Measurements from ENCODE around the gene SGO2. TPM values are rescaled to one million over a fixed set of nuclear protein-coding genes. Genes with fewer than 3 reads are reported as not detected.

The SGO2 gene
- total RNA-seq, 4 donors from 2014 or later, result 1.6 to 5.2 (median 3.2) TPM

DNA sequence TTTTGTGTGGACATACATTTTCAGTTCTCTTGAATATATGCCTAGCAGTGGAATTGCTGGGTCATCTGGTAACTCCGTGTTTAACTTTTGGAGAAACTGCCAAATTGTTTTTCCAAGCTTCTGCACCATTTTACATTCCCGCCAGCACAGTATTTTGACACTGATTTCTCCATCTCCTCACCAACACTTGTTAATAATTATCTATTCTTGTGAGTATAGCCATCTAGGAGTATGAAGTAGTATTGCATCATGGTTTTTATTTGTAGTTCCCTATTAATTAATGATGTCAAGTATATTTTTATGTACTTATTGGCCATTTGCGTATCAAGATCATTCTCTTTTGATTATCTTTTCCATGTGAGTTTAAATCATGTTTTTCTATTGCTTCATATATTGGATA, 41.9 kb downstream of the SGO2 start:
- no peak for TF ChIP-seq POLR2A (IDR thresholded peaks at IDR 0.05)
- TF ChIP-seq, protein P1, sequence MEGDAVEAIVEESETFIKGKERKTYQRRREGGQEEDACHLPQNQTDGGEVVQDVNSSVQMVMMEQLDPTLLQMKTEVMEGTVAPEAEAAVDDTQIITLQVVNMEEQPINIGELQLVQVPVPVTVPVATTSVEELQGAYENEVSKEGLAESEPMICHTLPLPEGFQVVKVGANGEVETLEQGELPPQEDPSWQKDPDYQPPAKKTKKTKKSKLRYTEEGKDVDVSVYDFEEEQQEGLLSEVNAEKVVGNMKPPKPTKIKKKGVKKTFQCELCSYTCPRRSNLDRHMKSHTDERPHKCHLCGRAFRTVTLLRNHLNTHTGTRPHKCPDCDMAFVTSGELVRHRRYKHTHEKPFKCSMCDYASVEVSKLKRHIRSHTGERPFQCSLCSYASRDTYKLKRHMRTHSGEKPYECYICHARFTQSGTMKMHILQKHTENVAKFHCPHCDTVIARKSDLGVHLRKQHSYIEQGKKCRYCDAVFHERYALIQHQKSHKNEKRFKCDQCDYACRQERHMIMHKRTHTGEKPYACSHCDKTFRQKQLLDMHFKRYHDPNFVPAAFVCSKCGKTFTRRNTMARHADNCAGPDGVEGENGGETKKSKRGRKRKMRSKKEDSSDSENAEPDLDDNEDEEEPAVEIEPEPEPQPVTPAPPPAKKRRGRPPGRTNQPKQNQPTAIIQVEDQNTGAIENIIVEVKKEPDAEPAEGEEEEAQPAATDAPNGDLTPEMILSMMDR (IDR thresholded peaks at IDR 0.05), result no peak

DNA sequence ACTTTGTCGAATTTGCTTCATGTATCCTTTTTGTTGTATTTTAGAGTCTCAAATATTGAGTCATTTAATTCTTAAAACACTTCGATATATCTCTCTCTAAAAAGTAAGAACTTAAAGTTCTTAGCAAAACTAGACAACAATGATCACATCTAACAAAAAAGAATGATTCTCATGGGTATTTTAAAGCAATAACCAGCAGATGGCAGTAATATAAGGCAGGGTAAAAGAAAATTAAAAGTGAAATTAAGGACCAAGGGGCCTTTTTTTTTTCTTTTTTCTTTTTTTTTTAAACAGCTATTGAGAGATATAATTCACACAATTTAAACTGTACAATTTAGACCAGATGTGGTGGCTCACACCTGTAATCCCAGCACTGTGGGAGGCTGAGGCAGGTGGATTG, 50.0 kb downstream of the SGO2 start:
- Histone ChIP-seq H3K4me3 (replicated peaks in 1 of 3) (no peak overlapping the region), H3K27me3 (no peaks in the 10 kb centered on the region), H3K9me3 (no peaks in the 10 kb centered on the region), H3K4me1 (no peaks in the 10 kb centered on the region), H3K27ac (no peak overlapping the region), H3K36me3 (no peaks in the 10 kb centered on the region)
- 85 to 88% methylated on average over 2 of the region's 2 CpGs for WGBS, 2 donors
- no peak for DNase-seq
- TF ChIP-seq, protein P1 (IDR thresholded peaks at IDR 0.05), result peak in 2 of 6 experiments; percentile 7 to 26
- TF ChIP-seq POLR2A (IDR thresholded peaks at IDR 0.05), result no peak
- intact Hi-C loops (cut with DNase I), result no loop called here

More for the DNA sequence above, 41.9 kb downstream of the SGO2 start:
- Histone ChIP-seq H3K4me1 (no peaks in the 10 kb centered on the region), H3K4me3 (replicated peaks in 1 of 3) (no peak overlapping the region), H3K9me3 (no peaks in the 10 kb centered on the region), H3K27ac (no peak overlapping the region), H3K27me3 (no peaks in the 10 kb centered on the region), H3K36me3 (no peaks in the 10 kb centered on the region)
- intact Hi-C loops (cut with DNase I), result no loop called here
- WGBS, 2 donors, result 97 to 99% methylated on average over 3 of the region's 3 CpGs
- no peak for DNase-seq

DNA sequence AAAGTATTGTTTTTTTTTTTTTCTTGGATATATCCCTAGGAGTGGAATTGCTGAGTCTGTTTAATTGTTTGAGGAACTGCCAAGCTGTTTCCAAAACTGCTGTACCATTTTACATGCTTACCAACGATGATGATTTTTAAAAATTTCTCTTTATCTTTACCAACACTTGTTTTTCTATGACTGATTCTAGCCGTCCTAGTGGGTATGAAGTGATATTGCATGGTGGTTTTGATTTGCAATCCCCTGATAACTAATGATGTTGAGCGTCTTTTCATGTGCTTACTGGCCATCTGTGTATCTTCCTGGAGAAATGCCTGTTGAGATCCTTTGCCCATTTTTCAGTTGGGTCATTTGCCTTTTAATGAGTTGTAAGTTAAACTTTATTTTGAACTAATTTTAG, 51.0 kb downstream of the SGO2 start:
- Histone ChIP-seq H3K9me3 (no peaks in the 10 kb centered on the region), H3K4me1 (no peaks in the 10 kb centered on the region), H3K4me3 (replicated peaks in 1 of 3) (no peak overlapping the region), H3K36me3 (no peaks in the 10 kb centered on the region), H3K27ac (no peak overlapping the region), H3K27me3 (no peaks in the 10 kb centered on the region)
- 94 to 97% methylated on average over 3 of the region's 3 CpGs for WGBS, 2 donors
- no peak for DNase-seq
- intact Hi-C loops (cut with DNase I), result no loop called here
- TF ChIP-seq, protein P1 (IDR thresholded peaks at IDR 0.05), result no peak
- no peak for TF ChIP-seq POLR2A (IDR thresholded peaks at IDR 0.05)

DNA sequence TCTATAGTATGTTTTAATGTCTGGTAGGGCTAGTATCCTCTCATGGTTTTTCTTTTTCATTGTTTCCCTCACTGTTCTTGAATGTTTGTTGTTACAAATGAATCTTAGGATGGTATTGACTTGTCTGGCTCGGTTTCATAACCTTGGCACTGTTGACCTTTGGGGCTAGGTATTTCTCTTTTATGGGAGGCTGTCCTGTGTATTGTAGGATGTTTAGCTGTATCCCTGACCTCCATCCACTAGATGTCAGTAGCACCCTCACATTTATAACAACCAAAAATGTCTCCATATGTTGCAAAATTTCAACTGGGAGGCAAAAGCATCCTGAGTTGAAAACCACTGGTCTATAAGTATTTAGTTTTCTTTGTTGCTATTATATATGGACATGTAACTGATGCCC, 52.8 kb downstream of the SGO2 start:
- TF ChIP-seq, protein P1 (IDR thresholded peaks at IDR 0.05), result peak in 5 of 6 experiments; percentile 25 to 50 (median 45)
- no peak for TF ChIP-seq POLR2A (IDR thresholded peaks at IDR 0.05)

GRCh38 chr2:200584639-200585038, 58.6 kb downstream of the SGO2 start:
- no peak overlapping the region for H3K27ac ChIP-seq
- no peaks in the 10 kb centered on the region for H3K36me3 ChIP-seq
- no peak overlapping the region for H3K4me3 ChIP-seq (replicated peaks in 1 of 3)
- intact Hi-C loops (cut with DNase I), result loop anchor here (10.0 kb wide), 1 partner anchor 120 kb away; no protein-coding TSS in a partner anchor
- DNase-seq, result no peak
- TF ChIP-seq, protein P1 (IDR thresholded peaks at IDR 0.05), result no peak
- TF ChIP-seq POLR2A (IDR thresholded peaks at IDR 0.05), result no peak
- H3K27me3 ChIP-seq, result no peaks in the 10 kb centered on the region
- H3K4me1 ChIP-seq, result peaks cover 0 to 4% of the 10 kb centered on the region in 2 donors
- 93 to 96% methylated on average over 3 of the region's 3 CpGs for WGBS, 2 donors
- no peaks in the 10 kb centered on the region for H3K9me3 ChIP-seq

More for the DNA sequence above, 52.8 kb downstream of the SGO2 start:
- H3K9me3 ChIP-seq, result no peaks in the 10 kb centered on the region
- no peaks in the 10 kb centered on the region for H3K27me3 ChIP-seq
- H3K4me1 ChIP-seq, result no peaks in the 10 kb centered on the region
- H3K27ac ChIP-seq, result no peak overlapping the region
- DNase-seq, result no peak
- WGBS, 2 donors, result 91 to 93% methylated on average over 1 of the region's 1 CpG
- intact Hi-C loops (cut with DNase I), result no loop called here
- no peak overlapping the region for H3K4me3 ChIP-seq (replicated peaks in 1 of 3)
- no peaks in the 10 kb centered on the region for H3K36me3 ChIP-seq
